Omental fat pad (tissue), 4 donors: ENCODE results near the gene PRMT5. TPM values are rescaled to one million over a fixed set of nuclear protein-coding genes. Genes with fewer than 3 reads are reported as not detected.

Experiments
- ATAC-seq: fragments of 150-250 bp; one replicate; pipeline ENCODE4 v1.9.1; 2016; ENCODE audit warnings: mild to moderate bottlenecking, moderate library complexity; ENCODE audit not compliant: low FRiP score
- DNase-seq: peaks from one replicate; pipeline ENCODE4 v3.0.0-alpha.2; 2019; ENCODE audit warnings: low spot score
- total RNA-seq, 4 donors: library from RNA; depleted of rRNA; stranded (reverse); fragments of >200 nt; gene quantifications; one replicate each; pipeline ENCODE4 v1.1.0, GENCODE V29; 2016
- TF ChIP-seq, protein P1 (sequence below), 3 donors: fragments of 450-650 bp; IDR thresholded peaks; one replicate each; pipeline ENCODE4 v1.5.1; 2016 to 2017; ENCODE audit warnings: antibody characterized with exemption in 3 of 3, mild to moderate bottlenecking in 3 of 3, moderate library complexity in 2 of 3

PRMT5 gene
- total RNA-seq, 4 donors from 2014 or later: 38.8 to 54.9 (median 49.6) TPM

DNA sequence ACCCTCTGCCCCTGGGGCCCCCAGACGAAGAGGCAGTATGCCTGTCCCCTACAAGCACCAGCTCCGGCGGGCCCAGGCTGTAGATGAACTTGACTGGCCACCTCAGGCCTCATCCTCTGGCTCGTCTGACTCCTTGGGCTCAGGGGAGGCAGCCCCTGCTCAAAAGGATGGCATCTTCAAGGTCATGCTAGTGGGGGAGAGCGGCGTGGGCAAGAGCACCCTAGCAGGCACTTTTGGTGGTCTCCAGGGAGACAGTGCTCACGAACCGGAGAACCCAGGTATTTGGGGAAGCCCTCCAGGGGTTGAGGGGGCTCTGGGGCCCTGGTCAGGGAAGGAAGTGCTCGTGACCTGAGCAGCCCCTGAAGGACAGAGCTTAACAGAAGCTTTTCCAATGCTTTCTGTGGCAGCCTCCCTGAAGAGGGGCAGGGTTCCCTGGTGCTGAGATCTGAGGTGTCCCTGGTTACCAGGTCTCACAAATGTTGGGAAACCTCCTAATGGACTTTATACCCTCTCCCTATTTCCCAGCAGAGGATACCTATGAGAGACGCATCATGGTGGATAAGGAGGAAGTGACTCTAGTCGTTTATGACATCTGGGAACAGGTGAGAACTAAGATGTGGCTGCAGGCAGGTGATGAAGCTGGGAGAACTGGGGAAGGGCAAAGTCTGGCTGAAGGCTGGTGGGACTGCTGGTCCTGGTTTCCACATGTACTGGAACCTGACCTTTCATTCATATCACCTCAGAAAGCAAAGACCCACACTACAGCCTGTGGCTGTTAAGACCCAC is 44.2 kb downstream of the PRMT5 start:
- ATAC-seq (no peak), DNase-seq (no peak)
- TF ChIP-seq, protein P1, sequence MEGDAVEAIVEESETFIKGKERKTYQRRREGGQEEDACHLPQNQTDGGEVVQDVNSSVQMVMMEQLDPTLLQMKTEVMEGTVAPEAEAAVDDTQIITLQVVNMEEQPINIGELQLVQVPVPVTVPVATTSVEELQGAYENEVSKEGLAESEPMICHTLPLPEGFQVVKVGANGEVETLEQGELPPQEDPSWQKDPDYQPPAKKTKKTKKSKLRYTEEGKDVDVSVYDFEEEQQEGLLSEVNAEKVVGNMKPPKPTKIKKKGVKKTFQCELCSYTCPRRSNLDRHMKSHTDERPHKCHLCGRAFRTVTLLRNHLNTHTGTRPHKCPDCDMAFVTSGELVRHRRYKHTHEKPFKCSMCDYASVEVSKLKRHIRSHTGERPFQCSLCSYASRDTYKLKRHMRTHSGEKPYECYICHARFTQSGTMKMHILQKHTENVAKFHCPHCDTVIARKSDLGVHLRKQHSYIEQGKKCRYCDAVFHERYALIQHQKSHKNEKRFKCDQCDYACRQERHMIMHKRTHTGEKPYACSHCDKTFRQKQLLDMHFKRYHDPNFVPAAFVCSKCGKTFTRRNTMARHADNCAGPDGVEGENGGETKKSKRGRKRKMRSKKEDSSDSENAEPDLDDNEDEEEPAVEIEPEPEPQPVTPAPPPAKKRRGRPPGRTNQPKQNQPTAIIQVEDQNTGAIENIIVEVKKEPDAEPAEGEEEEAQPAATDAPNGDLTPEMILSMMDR (IDR thresholded peaks at IDR 0.05): no peak

- no peak for DNase-seq
- no peak for ATAC-seq
- TF ChIP-seq, protein P1 (IDR thresholded peaks at IDR 0.05): no peak
Observed at GRCh38 chr14:22884076-22884737, 45.0 kb downstream of the PRMT5 start.

DNA sequence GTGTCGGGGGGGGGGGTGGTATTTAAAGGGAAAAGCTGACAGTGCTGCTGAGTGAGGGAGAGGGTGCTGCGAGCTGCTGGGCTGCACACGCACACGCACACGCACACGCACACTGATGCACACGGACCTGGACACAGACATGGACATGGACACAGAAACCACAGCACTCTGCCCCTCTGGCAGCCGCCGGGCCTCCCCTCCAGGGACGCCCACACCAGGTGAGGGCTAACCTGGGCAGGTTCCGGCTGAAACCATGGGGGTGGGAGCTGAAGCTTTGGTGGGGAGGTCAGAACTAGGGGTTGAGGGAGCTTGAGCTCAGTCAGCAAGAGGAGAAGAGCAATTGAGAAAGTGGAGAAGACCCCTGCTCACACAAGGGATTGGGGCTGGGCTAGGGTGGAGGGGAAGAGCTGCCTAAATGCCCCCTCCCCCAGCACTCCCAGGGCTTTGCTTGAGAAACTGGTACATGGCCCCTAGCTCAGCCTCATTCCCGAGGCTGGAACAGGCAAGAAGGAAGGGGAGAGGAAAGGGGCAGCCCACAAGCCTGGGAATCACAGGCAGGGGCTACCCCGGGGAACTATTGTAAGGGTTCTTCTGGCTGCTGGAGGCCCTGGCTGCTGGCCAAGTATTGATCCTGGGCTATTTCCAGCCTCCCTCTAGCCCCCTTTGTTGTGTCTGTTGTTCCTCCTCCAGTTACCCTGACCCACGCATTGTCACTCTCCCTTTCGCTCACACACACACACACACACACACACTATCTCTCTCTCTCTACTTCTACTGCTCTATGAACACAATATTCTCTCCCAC is 45.8 kb downstream of the PRMT5 start, which contains the start of gene REM2:
TSS of gene REM2 (plus strand) at position 50 of the 804 bp plus-strand sequence. CDS start at position 116, 66 bp downstream.
- TF ChIP-seq, protein P1 (IDR thresholded peaks at IDR 0.05): no peak
- DNase-seq (no peak), ATAC-seq (no peak)

DNA sequence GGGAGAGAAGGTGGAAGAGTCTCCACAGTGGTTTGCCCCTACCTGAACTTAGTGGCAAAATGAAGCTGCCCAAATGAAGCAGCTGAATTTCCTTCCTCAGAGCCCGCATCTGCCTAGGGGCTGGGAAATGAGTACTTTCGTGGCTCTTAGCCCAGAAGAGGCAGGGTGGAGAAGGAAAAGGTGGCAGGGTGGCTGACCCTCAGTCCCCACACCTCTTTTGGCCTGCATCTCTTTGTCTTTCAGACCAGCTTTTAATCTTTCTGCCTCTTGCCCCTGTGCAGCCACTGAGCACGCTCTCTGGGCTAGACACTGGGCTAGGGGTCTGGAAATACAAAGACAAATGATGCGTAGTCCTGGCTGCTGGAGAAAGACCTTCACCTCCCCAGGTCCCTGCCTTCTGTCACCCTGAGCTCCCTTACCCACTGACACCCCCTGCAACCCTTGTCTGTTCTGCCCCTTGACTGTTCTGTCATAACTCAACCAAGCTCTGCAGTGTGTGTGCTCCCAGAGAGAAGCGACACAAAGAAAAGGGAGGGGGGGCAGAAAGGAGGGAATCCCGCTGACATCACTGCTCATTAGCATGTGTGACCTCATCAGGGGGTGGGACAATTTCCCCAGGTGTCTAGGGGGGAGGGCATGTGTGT is 46.5 kb downstream of the PRMT5 start:
- no peak for DNase-seq
- ATAC-seq: no peak
- TF ChIP-seq, protein P1 (IDR thresholded peaks at IDR 0.05): no peak

DNA sequence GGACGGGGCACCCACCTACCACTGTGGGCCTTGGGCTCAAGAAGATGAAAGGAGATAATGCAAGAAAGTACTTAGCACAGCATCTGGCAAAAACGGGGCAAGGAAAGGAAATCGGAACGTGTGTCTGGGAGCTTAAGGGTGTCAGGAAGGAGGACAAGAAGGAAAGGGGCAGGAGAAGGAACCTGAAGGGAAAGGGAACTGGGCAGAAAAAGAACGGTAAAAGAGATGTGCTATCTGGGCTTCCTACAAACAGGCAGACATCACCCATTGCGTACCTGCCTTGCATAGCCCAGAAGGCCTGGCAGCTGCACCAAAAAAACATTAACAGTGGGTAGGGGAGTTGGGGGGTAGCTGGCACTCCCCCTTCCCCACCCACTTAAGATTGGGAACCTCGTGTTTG is 47.1 kb downstream of the PRMT5 start:
- ATAC-seq: no peak
- DNase-seq: no peak
- TF ChIP-seq, protein P1 (IDR thresholded peaks at IDR 0.05): no peak
